Measurements from ENCODE around the gene DDA1.

Gene DDA1

DNA sequence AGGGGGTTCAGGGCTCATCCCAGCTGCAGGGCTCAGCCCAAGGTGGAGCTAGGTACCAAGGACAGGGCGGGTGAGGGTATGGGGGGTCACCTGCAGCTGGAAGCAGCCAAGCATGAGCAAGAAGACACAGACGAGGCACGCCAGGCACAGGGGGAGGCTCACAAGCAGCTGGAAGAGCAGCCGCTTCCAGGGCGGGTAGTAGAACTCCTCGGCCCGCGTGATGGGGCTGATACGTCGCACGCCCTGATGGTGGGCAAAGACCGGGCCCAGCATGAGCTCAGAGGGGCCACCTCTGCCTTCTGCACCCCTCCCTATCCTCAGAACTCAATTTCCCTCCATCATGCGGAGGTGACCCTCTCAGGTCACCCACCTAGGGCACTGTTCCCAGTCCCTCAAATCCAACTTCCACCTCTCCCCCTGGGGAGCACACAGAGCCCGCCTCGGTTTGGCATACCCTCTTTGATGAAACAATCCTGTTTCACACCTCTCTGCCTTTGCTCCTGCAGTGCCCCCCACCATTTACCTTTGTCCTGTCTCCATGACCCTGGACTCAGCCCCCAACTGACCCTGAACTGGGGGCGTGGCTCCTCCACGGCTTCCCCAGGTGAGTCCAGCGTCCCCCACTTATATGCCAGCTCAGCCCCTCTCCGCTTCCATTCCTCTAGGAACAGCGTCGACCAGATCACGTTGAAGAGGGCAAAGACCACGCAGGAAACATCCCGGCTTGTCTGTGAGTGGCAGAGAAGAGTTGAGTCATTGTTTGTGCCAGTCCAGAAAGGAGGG, 21.1 kb downstream of the DDA1 start:
- no peak for DNase-seq

DNA sequence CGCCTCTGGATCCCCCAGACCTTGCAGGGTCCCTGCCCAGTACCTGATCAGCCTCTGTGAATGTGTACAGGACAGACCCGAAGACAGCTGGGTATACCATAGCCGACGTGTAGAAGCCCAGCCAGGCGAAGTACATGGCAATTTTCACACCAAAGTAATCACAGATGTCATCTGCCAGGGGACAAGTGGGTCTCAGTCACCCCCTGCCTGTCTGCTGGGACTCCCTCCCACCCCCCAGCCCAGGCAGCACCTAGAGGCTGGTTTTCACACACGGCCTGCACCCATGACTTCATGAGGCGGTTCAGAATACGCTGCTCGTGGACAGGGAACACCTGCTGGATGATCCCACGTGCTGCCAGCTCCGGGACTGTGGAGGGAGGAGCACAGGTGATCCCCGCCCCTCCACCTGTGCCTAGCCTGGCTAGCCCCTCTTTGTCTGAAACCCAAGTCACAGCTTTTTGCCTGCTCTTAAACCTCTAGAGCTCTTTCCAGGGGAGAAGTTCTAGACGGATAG, 21.7 kb downstream of the DDA1 start:
- peak; percentile 10 for DNase-seq

DNA sequence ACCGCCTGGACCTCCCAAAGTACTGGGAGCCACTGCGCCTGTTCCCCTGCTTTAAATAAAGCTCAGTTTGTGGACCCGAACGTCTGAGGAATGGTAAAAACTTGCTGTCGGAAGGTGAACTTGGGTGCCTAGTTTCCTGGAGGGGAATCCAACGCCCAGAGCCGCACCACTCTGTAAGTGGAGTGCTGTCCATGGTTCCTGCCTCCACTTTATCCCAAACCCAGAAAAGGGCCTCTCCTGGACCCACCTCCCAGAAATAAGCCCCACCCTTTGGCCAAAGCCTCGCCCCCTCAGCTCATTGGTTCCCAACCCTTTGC, 23.0 kb downstream of the DDA1 start:
- no peak for DNase-seq

DNA sequence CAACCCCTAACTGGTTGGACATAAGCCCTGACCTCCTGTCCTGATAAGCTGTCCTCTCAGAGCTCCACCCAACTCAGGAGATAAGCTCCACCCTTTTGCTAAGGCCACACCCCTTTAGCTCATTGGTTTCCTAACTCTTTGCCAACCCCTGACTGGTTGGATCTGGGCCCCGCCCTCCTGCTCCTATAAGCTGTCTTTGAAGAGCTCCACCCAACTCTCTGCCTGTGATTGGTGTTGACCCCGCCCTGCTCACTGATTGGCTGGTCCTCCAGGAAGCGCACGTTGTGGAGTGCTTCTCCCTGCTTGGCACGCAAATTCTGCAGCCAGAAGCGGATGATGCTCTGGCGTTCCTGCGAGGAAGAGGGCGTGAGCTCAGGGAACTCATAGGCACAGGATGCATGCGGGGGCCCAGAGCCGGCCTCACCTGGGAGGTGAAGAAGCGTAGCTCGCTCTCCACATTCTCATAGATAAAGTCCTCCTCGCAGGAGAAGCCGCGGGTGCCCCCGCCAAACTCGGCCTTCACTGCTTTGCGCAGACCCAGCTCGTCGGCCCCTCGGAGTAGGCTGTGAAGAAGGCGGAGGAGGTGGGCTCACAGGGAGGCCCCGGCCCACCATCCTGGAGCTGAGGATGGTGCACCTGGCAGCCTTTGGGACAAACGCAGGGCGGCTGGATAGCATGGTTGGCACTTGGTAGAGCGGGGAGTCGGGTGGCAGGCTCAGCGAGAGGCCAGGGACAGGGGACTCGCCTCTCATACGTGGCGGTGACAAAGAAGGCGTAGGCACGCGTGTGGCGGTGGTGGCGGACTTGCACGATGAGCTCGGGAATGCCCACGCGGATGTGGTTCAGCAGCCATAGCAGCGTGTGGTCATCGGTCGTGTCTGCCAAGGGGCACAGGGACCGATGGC, 23.6 kb downstream of the DDA1 start:
- DNase-seq = peak; percentile 16

DNA sequence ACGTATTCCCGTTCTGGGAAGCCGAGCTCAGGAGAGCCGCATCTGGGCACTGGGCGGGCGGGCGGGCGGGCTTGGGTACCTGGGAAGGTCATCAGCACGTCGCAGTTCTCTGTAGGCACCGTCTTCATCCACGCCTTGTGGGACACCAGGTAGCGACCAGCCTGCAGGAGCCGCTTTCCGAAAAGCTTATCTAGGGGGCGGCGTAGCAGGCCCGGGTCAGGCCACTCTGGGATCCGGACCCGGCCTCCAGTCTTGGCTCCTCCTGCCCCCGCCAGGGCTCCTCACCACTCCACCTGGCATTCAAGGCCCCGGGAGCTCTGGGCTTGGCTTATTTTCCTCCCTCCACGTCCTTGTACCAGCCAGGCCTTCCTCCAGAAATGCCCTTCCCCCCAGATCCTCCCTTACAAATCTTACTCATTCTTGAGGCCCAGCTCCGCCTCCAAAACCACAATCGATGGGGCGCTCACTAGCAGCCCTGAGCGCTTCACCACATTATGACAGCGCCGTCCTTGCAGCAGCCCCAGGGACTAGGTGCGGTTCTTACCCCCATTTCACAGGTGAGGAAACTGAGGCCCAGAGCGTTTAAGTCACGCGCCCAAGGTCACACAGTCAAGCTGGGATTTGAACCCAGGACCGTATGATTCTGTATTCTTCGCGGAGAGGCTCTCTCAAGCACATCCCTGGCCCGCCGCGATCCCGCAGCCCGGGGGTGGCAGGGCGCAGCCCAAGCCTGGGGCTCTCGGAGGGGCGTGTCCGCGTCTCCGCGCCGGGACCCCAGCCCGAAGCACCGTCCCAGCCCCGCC, 24.4 kb downstream of the DDA1 start:
- DNase-seq = no peak

DNA sequence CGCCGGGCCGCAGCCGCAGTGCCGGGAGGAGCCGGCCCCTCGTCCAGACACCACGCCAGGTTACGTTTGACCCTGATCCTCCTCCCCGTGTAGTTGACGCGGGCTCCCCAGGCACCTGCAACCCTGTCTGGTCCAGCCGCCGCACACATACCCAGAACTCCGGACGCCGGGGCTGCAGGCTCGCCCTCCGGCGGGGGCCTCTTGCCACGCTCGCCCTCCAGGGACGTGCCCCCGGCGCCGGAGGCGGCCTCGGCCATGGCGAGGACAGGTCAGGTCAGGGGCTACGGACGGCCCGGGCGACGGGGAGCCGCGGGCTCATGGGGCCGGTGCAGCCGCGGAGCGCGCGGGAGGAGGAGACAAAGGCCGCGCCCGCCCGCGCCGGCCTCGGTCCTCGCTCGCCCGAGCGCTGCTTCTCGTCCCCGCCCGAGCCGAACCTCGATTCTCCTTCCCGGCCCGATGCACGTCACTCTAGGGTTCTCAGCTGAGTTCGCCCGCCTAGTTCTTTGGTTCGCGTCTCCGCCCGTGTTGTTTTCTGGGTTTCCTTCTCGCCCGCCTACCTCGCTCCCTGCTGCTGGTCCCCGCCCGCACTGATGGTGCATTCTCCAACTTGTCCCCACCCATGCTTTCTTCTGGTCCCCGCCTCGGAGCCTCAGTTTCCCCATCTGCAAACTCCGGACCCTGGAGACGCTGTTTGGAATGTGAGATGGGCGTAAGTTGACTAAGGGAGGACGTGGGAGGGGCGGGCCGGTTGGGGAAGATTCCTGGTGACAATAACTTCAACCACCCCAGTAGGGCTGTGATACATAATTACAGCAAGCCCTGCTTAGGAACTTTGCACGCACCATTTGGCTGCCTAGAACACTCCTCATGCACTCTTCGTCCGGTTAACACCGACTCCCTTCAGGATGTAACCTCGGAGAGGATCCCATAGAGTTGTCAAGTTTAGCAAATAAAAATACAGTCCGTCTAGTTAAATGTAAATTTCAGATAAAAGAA, 25.3 kb downstream of the DDA1 start, which contains the start of gene ANO8:
Gene ANO8 (minus strand): TSS at position 442 of the 996 bp plus-strand sequence. CDS start 185 bp downstream, at position 257.
- DNase-seq = peak; percentile 97

DNA sequence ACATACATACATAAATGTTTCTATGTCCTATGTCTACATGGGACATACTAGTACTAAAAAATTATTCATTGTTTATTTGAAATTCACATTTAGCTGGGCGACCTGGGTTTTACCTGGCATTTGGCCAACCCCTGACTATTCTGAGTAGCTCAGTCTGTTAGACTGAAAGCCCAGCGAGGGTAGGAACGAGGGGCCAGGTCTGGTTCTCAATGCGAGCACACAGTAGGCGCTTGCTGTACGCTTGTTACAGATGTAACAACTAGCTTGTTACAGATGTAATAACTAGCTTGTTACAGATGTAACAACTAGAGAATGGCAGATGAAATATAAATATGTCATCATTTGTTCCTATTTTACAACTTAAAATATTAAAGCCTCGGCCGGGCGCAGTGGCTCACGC, 26.2 kb downstream of the DDA1 start:
- DNase-seq = no peak

DNA sequence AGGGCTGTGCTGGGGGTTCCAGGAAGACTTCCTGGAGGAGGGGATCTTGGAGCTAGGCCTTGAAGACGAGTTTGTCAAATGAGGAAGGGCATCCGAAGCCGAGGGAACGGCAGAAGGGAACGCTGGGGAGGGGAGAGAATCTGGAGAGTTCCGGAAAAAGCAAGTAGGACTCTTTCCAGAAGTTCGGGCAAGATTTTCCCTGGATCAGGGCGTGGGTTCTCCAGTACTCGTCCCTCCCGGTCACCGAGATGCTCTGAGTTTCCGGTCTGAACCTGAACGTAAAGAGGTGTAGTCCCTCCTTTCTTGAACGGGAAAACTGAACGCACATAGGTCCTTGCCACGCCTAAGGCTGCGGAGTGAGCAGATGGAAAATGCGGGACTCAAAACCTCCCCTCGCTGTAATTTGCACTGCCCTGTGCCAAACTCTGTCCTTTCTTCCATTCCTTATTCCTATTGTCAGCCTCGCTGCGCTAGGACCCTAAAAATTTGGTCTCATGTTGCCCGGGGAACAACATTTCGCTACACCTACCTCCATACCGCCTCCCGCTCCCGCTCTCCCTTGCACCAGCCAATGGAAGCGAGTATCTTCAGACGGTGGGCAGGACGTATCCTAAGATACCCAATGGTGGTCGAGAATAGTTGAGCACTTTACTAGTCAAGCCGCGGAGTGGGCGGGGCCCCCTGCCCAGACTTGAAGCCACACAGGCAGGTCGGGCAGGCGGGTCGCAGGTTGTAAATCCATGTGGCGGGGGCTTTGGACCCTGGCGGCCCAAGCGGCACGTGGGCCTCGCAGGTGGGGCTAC, 27.7 kb downstream of the DDA1 start, which contains the start of gene GTPBP3:
Gene GTPBP3 (plus strand): TSS at position 682 of the 803 bp plus-strand sequence. CDS start 59 bp downstream, at position 741.
- peak; percentile 97 for DNase-seq

DNA sequence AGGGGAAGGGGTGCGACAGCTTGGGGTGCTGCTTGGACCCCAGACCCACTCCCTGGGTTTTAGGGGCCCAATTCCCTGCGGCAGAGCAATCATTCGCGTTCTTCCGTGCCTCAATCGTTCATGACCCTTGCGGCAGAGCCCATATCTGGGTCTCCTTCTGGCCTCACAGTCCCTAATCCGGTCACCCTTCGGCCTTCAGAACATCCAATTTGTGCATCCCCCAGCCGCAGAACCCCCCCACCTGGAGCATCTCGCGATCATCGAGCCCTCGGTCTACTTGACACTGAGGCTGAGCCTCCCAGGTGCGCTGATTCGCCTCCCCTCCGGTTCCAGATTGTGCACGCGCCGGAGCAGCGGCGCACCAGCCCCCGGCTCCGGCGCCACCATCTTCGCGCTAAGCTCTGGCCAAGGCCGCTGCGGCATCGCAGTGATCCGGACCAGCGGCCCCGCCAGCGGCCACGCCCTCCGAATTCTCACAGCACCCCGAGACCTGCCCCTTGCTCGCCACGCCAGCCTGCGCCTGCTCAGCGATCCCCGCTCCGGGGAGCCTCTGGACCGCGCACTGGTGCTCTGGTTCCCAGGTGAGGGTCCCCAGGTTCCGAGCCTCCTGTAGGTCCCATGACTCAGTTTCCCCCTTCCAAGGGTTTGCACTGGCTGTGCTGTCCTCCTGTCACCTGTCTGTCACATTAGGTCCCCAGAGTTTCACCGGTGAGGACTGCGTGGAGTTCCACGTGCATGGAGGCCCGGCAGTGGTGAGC, 28.5 kb downstream of the DDA1 start:
- no peak for DNase-seq

DNA sequence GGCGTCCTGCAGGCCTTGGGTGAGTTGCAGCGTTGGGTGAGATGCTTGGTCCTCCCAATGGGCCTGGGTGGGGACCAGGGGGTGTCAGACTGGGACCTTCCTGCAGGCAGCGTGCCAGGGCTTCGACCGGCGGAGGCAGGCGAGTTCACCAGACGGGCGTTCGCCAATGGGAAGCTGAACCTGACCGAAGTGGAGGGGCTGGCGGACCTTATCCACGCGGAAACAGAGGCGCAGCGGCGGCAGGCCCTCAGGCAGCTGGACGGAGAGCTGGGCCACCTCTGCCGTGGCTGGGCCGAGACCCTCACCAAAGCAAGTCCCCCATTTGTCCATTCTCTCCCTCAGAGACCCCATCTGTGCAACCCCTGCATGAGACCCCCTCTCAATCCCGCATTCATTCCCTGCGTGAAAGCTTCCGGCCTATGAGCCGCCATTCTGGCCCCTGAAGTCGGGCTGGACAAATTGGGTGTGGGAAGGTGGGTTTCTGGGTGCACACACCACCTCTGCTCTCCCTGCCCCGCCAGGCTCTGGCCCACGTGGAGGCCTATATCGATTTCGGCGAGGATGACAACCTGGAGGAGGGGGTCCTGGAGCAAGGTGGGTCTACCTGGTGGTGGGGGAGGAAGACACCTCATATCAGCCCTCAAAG, 29.2 kb downstream of the DDA1 start:
- DNase-seq = no peak

DNA sequence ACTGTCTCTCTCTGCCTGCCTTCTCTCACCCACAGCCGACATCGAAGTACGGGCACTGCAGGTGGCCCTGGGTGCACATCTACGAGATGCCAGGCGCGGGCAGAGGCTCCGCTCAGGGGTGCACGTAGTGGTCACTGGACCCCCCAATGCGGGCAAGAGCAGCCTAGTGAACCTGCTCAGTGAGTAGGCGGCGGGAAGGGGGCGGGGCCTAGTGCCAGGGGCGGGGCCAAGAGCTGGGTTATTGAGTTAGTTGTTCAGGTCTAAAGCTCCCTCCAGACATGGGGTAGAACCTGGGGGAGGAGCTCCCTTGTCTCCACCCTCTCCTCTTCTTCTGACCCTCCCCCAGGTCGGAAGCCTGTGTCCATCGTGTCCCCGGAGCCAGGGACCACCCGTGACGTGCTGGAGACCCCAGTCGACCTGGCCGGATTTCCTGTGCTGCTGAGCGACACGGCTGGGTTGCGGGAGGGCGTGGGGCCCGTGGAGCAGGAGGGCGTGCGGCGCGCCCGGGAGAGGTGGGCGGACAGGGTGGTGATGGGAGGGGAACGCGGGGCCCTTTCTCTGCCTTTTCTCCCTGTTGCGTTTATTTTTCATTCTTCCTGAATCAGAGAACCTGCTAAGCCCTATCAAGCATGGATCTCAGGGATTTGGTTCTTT, 29.9 kb downstream of the DDA1 start:
- no peak for DNase-seq

DNA sequence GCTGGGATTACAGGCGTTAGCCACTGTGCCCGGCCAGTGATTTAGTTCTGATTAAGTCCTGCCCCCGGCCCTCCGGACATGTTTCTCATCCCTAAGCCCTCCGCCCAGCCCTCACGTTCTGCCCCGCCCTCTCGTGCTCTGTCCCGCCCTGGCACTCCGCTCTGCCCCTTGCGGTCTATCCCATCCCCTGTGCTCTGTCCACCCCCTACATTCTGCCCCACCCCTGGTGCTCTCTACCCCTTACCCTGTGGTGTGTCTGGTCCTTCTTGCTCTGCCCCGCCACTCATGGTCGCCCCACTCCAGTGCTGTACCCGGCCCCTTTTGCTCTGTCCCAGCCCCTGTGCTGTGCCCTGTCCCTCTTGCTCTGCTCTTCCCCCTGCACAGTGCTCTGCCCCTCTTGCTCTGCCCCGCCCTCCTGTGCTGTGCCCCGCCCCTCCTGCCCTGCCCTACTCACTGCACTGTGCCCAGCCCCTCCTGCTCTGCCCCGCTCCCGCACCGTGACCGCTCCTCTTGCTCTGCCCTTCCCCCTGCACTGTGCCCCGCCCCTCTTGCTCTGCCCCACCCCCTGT, 31.0 kb downstream of the DDA1 start:
- DNase-seq = no peak

DNA sequence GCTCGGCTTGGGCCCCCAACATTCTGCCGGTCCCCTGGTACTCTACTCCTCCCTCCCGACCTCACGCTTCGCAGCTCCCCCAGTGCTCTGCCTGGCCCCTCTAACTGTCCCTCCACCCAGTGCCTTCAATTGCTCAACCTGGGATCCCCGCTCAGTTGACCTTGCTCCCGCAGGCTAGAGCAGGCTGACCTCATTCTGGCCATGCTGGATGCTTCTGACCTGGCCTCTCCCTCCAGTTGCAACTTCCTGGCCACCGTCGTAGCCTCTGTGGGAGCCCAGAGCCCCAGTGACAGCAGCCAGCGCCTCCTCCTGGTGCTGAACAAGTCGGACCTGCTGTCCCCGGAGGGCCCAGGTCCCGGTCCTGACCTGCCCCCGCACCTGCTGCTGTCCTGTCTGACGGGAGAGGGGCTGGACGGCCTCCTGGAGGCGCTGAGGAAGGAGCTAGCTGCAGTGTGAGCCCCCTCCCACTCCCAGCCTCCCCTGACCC, 31.6 kb downstream of the DDA1 start:
- no peak for DNase-seq

DNA sequence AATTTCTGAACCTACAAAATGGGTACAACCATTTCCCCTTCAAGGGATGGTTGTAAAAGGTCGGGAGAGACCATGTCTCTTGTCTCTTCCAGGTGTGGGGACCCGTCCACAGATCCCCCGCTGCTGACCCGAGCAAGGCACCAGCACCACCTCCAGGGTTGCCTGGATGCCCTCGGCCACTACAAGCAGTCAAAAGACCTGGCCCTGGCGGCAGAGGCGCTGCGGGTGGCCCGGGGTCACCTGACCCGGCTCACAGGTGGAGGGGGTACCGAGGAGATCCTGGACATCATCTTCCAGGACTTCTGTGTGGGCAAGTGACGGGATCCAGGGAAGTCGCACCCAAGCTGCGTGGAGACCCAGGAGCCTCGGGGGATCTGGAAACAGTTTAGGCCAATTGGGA, 32.0 kb downstream of the DDA1 start:
- DNase-seq = no peak

DNA sequence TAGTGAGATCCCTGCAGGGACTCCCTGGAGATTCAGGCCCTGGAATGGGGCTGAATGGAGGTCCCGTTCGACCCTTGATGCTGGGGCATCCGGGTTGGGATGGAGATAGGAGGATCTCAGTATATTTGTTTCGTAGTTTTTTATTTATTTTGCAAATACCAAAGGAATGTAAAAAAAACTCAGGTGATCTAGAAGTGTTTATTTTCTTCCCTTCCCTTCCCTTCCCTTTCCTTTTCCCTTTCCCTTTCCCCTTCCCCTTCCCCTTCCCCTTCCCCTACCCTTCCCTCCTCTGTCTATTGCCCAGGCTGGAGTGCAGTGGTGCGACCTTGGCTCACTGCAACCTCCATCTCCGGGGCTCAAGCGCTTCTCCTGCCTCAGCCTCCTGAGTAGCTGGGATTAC, 32.5 kb downstream of the DDA1 start:
- DNase-seq = no peak

DNA sequence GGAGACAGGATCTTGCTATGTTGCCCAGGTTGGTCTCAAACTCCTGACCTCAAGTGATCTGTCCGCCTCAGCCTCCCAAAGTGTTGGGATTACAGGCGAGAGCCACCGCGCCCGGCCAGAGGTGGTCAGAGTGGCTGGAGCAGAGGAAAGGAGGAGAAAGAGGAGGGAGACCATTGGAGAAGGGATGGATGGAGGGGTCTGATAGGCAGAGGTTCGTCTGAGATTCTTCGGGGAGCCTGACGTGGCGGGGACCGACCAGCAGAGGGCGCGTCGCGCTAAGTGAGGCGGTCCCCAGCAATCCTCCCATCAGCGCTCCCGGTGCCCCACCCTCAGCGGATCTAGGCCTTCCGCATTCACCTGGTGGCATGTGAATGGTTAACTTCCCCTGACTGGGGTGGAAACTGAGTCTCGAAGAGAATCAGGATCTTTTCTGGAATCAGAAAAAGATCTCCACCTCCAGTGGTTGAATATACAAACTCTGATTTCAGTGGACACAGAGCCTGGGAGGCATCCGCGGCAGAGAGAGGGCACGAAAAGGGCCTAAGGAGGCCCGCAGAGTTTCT, 36.8 kb downstream of the DDA1 start:
- DNase-seq = peak; percentile 42

DNA sequence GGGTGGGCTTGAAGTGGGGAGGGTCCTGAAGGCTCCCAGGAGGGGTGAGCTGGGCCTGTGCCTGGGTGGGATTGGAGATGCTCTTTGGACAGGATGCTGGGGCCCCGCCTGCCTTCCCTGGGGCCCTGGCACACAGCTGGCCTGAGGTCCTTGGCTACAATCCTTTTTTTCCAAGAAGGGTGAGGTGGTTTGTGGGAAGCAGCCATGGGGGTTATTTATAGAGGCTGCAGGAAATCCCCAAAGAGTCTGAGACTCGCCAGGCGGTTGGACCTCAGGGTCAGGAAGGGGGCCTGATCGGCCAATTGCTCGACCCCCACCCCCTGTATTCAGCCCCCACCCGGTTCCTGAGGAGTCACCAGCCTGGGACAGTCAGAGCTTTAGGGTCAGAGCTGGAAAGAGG, 38.0 kb downstream of the DDA1 start:
- no peak for DNase-seq

DNA sequence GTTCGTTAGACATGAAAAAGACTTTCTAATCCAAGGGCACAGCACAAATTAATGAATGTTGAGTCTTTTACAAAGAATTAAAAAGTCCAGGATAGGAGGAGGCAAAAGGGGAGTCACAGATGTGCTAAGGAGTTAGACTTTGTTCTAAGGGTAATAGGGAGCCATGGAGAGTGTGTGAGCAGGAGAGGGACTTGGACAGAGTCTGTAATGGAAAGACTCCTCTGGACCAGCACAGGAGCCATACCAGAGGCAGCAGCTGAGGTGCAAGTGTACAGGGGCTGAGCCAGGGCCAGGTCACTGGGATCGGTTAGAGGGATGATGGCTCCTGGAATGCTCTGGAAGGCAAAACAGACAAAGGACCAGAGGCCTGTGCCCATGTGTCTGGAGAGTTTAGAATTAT, 38.5 kb downstream of the DDA1 start:
- no peak for DNase-seq

Measured in NCI-H774 (cell line).